Mesenchymal stem cell (in vitro differentiated cells and primary cell): ENCODE results near the gene PDE1A.
A peak's percentile ranks its signal among the peaks of the same experiment; 100 is the strongest.

Source experiments
- DNase-seq: peaks from one replicate; pipeline ENCODE4 v3.0.0-alpha.2; 2013
- H2AFZ ChIP-seq: one replicate; pipeline ENCODE4 v1.6.1; 2013; ENCODE audit warnings: low read depth, mild to moderate bottlenecking, control low read depth, inconsistent platforms, low read length, moderate library complexity
- H2AK5ac ChIP-seq: 2 replicates; pipeline ENCODE4 v1.6.1; 2013; ENCODE audit warnings: low read length, moderate library complexity, mild to moderate bottlenecking, inconsistent platforms; ENCODE audit not compliant: severe bottlenecking
- H2BK120ac ChIP-seq: one replicate; pipeline ENCODE4 v1.6.1; 2013; ENCODE audit warnings: low read depth, mild to moderate bottlenecking, inconsistent platforms, low read length, moderate library complexity
- H2BK12ac ChIP-seq, 2 experiments: one replicate each; pipeline ENCODE4 v1.6.1; 2013; ENCODE audit warnings: inconsistent platforms in 2 of 2, low read length in 2 of 2, mild to moderate bottlenecking in 2 of 2, moderate library complexity in 2 of 2, control low read depth in 1 of 2
- H2BK15ac ChIP-seq: one replicate; pipeline ENCODE4 v1.6.1; 2013; ENCODE audit warnings: mild to moderate bottlenecking, low read depth, inconsistent platforms; ENCODE audit not compliant: poor library complexity, severe bottlenecking
- H2BK5ac ChIP-seq: 2 replicates; pipeline ENCODE4 v1.6.1; 2013; ENCODE audit warnings: low read depth, mild to moderate bottlenecking, low read length, control low read depth, inconsistent platforms; ENCODE audit not compliant: poor library complexity, severe bottlenecking
- H3K14ac ChIP-seq, 2 experiments: one replicate each; pipeline ENCODE4 v1.6.1; 2013; ENCODE audit warnings: inconsistent platforms in 2 of 2, low read length in 2 of 2, control low read depth in 1 of 2, mild to moderate bottlenecking in 1 of 2, moderate library complexity in 1 of 2
- H3K18ac ChIP-seq, 2 experiments: one replicate each; pipeline ENCODE4 v1.6.1; 2013; ENCODE audit warnings: inconsistent platforms in 2 of 2, low read length in 2 of 2, control low read depth in 1 of 2, low read depth in 1 of 2, mild to moderate bottlenecking in 1 of 2
- H3K23ac ChIP-seq, 2 experiments: one replicate each; pipeline ENCODE4 v1.6.1; 2013; ENCODE audit warnings: inconsistent platforms in 2 of 2, low read length in 2 of 2, mild to moderate bottlenecking in 2 of 2, moderate library complexity in 2 of 2, control low read depth in 1 of 2
- H3K27ac ChIP-seq: 2 replicates; pipeline ENCODE4 v1.5.1; 2013; ENCODE audit warnings: mild to moderate bottlenecking, moderate library complexity, low read length, control low read depth, inconsistent platforms; ENCODE audit not compliant: poor library complexity, severe bottlenecking
- H3K27me3 ChIP-seq, 2 experiments: 2 replicates each; pipeline versions ENCODE4 v1.6.1 to v1.7.0; 2013; ENCODE audit warnings: low read length in 2 of 2, mild to moderate bottlenecking in 2 of 2, moderate library complexity in 2 of 2, control low read depth in 1 of 2, inconsistent platforms in 1 of 2; ENCODE audit not compliant: control insufficient read depth in 1 of 2, insufficient read depth in 1 of 2
- H3K36me3 ChIP-seq, 2 experiments: 2 replicates each; pipeline versions ENCODE4 v1.6.1 to v1.7.0; 2013; ENCODE audit warnings: low read length in 2 of 2, control low read depth in 1 of 2, inconsistent platforms in 1 of 2, low read depth in 1 of 2, mild to moderate bottlenecking in 1 of 2; ENCODE audit not compliant: insufficient read depth in 2 of 2, control insufficient read depth in 1 of 2
- H3K4ac ChIP-seq, 2 experiments: one replicate each; pipeline ENCODE4 v1.6.1; 2013; ENCODE audit warnings: inconsistent platforms in 2 of 2, low read length in 2 of 2, mild to moderate bottlenecking in 2 of 2, moderate library complexity in 2 of 2, control low read depth in 1 of 2, low read depth in 1 of 2
- H3K4me1 ChIP-seq: 2 replicates; pipeline ENCODE4 v1.6.1; 2013; ENCODE audit warnings: low read depth, low read length, control low read depth; ENCODE audit not compliant: control insufficient read depth, insufficient read depth
- H3K4me2 ChIP-seq: 2 replicates; pipeline ENCODE4 v1.6.1; 2013; ENCODE audit warnings: low read length, mild to moderate bottlenecking, inconsistent platforms; ENCODE audit not compliant: poor library complexity, severe bottlenecking
- H3K4me3 ChIP-seq, 2 experiments: 2 replicates each; pipeline versions ENCODE4 v1.5.1 to v1.7.0; 2013; ENCODE audit warnings: low read length in 2 of 2, mild to moderate bottlenecking in 2 of 2, control low read depth in 1 of 2, low read depth in 1 of 2; ENCODE audit not compliant: insufficient read depth in 1 of 2
- H3K79me1 ChIP-seq: replicated peaks from 2 replicates; pipeline ENCODE4 v1.6.1; 2013; ENCODE audit warnings: mild to moderate bottlenecking, control low read depth, low read length, inconsistent platforms; ENCODE audit not compliant: poor library complexity, severe bottlenecking
- H3K9ac ChIP-seq: 2 replicates; pipeline ENCODE4 v1.7.0; 2013; ENCODE audit warnings: mild to moderate bottlenecking, low read length, moderate library complexity
- H3K9me3 ChIP-seq: 2 replicates; pipeline ENCODE4 v1.7.0; 2013; ENCODE audit warnings: mild to moderate bottlenecking, low read length; ENCODE audit not compliant: control insufficient read depth
- H4K8ac ChIP-seq: one replicate; pipeline ENCODE4 v1.6.1; 2013; ENCODE audit warnings: inconsistent platforms, mild to moderate bottlenecking, low read length, moderate library complexity
- H4K91ac ChIP-seq: one replicate; pipeline ENCODE4 v1.6.1; 2013; ENCODE audit warnings: mild to moderate bottlenecking, low read length, inconsistent platforms
- WGBS: methylation state at CpG from one replicate; pipeline ENCODE4 v1.1.7; 2013; ENCODE audit warnings: mixed read lengths; 5-methylcytosine and 5-hydroxymethylcytosine counted together

PDE1A gene

GRCh38 chr2:182446087-182446486, 19.3 kb upstream of the PDE1A start:
- H4K8ac ChIP-seq, result no peak overlapping the region
- no peaks in the 10 kb centered on the region for H3K4me1 ChIP-seq
- H3K9me3 ChIP-seq, result no peaks in the 10 kb centered on the region
- H2BK5ac ChIP-seq, result no peak overlapping the region
- no peak overlapping the region for H3K4me3 ChIP-seq
- no peak overlapping the region for H4K91ac ChIP-seq
- H2AK5ac ChIP-seq, result no peak overlapping the region
- no peak overlapping the region for H2BK120ac ChIP-seq
- H3K4ac ChIP-seq, result no peak overlapping the region
- no peak overlapping the region for H2BK15ac ChIP-seq
- H3K27me3 ChIP-seq, result no peaks in the 10 kb centered on the region
- H3K23ac ChIP-seq, result no peak overlapping the region
- no peak overlapping the region for H3K9ac ChIP-seq
- no peak for DNase-seq
- H2AFZ ChIP-seq, result no peak overlapping the region
- H3K27ac ChIP-seq, result no peak overlapping the region
- H3K36me3 ChIP-seq, result no peaks in the 10 kb centered on the region
- no peak overlapping the region for H2BK12ac ChIP-seq
- no peak overlapping the region for H3K18ac ChIP-seq
- H3K4me2 ChIP-seq, result no peak overlapping the region
- no peak overlapping the region for H3K14ac ChIP-seq
- H3K79me1 ChIP-seq, result no peaks in the 10 kb centered on the region

DNA sequence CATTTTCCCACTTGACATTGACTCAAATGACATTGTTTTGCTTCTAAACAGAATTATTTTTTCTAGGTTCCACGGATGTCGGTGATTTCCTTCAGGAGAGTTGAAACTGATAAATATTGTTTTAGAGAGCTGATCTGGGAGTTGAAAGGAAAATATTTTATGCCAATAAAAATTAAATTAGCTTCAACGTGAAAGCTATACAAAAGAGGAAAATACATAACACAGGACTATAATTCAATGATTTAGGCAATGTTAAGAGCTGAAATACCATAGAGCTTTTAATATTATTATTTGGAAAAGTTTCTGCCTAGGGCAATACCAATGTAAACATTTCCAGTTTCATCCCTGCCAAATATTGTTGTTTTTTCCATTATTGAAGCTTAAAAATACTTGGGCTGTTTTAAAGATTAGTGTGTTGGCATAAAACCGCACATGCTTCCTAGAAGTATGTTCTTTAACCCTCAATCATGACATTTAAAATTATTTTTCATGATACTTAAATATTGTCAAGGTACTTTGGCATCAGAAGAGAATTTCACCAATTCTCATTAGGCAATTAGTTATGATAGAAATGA, 18.6 kb upstream of the PDE1A start:
- H2AFZ ChIP-seq, result no peak overlapping the region
- H3K4me1 ChIP-seq, result no peaks in the 10 kb centered on the region
- no peaks in the 10 kb centered on the region for H3K36me3 ChIP-seq
- 44% methylated on average over 2 of the region's 4 CpGs for WGBS
- H3K18ac ChIP-seq, result no peak overlapping the region
- H2AK5ac ChIP-seq, result no peak overlapping the region
- H3K4me2 ChIP-seq, result no peak overlapping the region
- no peak overlapping the region for H2BK5ac ChIP-seq
- no peak overlapping the region for H2BK120ac ChIP-seq
- no peak overlapping the region for H4K8ac ChIP-seq
- no peak overlapping the region for H3K9ac ChIP-seq
- no peak overlapping the region for H2BK15ac ChIP-seq
- H3K4ac ChIP-seq, result no peak overlapping the region
- no peak overlapping the region for H4K91ac ChIP-seq
- H3K9me3 ChIP-seq, result no peaks in the 10 kb centered on the region
- H3K23ac ChIP-seq, result no peak overlapping the region
- no peaks in the 10 kb centered on the region for H3K27me3 ChIP-seq
- H3K4me3 ChIP-seq, result no peak overlapping the region
- H3K27ac ChIP-seq, result no peak overlapping the region
- DNase-seq, result no peak
- H2BK12ac ChIP-seq, result no peak overlapping the region
- no peaks in the 10 kb centered on the region for H3K79me1 ChIP-seq
- H3K14ac ChIP-seq, result no peak overlapping the region

DNA sequence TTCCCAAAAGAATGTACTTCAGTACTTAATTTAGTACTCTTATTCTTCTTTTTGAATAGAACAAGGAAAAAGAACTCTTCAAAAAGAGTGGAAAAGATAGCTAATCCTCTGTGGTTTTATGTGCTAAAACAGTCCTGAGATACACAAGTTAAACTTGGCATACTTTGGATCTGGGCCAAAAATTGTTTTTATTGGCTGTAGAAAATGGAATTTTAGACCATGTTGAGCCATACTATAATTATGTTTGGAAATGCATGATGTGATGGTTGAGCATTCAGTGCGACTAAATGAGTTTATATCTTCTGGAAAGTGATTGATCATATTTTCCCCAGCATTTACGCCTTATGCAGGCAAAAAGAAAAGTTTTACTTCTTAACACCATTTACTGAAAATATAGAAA, 18.0 kb upstream of the PDE1A start:
- DNase-seq, result peak; percentile 34
- no peak overlapping the region for H3K23ac ChIP-seq
- no peaks in the 10 kb centered on the region for H3K36me3 ChIP-seq
- no peak overlapping the region for H2BK12ac ChIP-seq
- no CpG with 5 or more reads among the region's 2 CpGs for WGBS
- H2BK15ac ChIP-seq, result no peak overlapping the region
- no peak overlapping the region for H3K4me2 ChIP-seq
- H2BK5ac ChIP-seq, result no peak overlapping the region
- no peak overlapping the region for H3K4ac ChIP-seq
- no peaks in the 10 kb centered on the region for H3K4me1 ChIP-seq
- H2AFZ ChIP-seq, result no peak overlapping the region
- no peak overlapping the region for H2AK5ac ChIP-seq
- no peak overlapping the region for H3K18ac ChIP-seq
- no peaks in the 10 kb centered on the region for H3K9me3 ChIP-seq
- H3K9ac ChIP-seq, result no peak overlapping the region
- H3K27me3 ChIP-seq, result no peaks in the 10 kb centered on the region
- no peaks in the 10 kb centered on the region for H3K79me1 ChIP-seq
- no peak overlapping the region for H3K4me3 ChIP-seq
- no peak overlapping the region for H3K27ac ChIP-seq
- no peak overlapping the region for H4K91ac ChIP-seq
- H4K8ac ChIP-seq, result no peak overlapping the region
- no peak overlapping the region for H3K14ac ChIP-seq
- H2BK120ac ChIP-seq, result no peak overlapping the region

DNA sequence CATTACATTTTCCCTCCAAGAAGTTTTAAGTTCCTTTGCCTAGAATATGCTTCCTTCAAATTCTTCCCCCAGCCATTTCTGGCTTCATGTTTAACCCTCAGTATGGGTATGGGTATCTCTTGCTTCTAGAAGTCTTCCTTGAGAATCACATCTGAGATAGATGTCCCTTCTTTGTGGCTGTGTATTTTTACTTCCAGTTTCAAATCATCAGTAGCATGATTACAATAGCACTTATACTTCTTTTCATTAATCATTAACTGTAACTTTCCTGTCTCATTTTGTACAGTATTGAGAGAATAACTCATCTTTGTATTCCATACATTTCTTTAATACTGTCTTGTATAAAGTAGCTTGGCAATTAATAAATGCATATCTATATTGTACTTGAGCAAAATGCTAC, 17.3 kb upstream of the PDE1A start:
- Histone ChIP-seq H3K9me3 (no peaks in the 10 kb centered on the region), H3K79me1 (no peaks in the 10 kb centered on the region), H2BK5ac (no peak overlapping the region), H4K8ac (no peak overlapping the region), H3K4me1 (no peaks in the 10 kb centered on the region), H3K4me2 (no peak overlapping the region), H3K27ac (no peak overlapping the region), H3K4ac (no peak overlapping the region), H3K27me3 (no peaks in the 10 kb centered on the region), H2BK12ac (no peak overlapping the region), H3K4me3 (no peak overlapping the region), H2AFZ (no peak overlapping the region), H4K91ac (no peak overlapping the region), H3K36me3 (no peaks in the 10 kb centered on the region), H2BK15ac (no peak overlapping the region), H2AK5ac (no peak overlapping the region), H3K23ac (no peak overlapping the region), H3K14ac (no peak overlapping the region), H2BK120ac (no peak overlapping the region), H3K18ac (no peak overlapping the region), H3K9ac (no peak overlapping the region)
- no peak for DNase-seq
